NCI-H146 (cell line): ENCODE results near the gene TEX30.

Experiments
- DNase-seq: peaks from one replicate; lab custom pipeline; 2025; lab: John Stamatoyannopoulos, UW

The TEX30 gene

DNA sequence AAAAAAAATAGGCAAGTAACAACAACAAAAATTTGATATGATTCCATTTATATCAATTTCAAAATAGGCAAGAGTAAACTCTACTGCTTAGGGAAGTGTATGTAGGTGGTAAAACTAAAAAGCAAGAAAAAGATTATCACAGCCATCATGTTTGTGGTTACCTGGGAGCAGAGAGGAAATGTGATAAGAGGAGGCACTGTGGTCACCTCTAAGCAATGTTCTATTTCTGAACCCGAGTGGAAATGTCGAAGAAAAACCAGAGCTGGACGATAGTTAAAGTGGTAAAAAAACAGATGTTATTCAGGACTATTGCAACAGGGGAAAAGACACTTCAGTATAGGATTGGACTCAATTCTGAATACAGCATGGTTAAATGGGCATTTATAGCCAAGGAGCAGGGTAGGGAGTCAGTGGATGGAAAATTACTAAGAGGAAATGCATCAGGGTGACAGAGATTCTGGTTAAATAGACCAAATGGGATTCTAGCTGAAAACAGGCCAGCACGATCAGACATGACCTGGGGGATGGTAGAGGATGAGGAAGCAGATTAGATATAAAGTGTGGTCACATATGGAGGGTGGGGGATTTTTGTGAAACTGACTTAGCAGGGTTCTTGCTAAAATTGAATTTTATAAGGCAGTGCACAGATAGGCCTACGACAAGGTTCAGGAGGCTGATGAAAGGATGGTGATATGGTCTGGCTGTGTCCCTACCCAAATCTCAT lies 6.0 kb upstream of the TEX30 start:
- DNase-seq = no peak

DNA sequence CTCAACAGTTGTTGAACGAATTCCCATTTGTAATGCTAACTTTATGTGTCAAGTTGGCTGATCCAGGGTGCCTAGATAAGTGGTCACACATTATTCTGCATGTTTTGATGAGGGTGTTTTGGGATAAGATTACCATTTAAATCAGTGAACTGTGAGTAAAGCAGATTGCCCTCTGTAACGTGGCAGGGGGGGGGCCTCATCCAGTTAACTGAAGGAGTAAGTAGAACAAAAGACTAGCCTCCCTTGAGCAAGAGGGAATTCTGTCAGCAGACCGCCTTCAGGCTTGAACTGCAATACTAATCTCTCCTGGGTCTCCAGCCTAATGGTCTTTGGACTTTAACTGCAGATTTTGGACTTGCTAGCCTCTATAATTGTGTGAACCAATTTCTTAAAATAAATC lies 4.2 kb upstream of the TEX30 start:
- DNase-seq = no peak

DNA sequence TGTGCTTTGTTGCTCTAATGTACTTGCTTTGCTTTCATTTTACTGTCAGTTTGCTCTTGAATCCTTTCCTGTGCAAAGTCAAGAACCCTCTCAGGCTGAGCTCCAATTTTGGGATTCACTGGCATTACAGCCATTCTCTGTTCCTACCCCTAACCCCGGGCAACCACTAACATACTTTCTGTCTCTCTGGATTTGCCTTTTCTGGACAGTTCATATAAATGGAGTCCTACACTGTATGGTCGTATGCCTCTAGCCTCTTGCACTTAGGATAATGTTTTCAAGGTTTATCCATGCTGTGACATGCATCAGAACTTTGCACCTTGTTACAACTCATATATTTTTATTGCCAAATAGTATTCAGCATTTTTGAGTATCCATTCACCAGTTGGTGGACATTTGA lies 2.7 kb upstream of the TEX30 start:
- no peak for DNase-seq

DNA sequence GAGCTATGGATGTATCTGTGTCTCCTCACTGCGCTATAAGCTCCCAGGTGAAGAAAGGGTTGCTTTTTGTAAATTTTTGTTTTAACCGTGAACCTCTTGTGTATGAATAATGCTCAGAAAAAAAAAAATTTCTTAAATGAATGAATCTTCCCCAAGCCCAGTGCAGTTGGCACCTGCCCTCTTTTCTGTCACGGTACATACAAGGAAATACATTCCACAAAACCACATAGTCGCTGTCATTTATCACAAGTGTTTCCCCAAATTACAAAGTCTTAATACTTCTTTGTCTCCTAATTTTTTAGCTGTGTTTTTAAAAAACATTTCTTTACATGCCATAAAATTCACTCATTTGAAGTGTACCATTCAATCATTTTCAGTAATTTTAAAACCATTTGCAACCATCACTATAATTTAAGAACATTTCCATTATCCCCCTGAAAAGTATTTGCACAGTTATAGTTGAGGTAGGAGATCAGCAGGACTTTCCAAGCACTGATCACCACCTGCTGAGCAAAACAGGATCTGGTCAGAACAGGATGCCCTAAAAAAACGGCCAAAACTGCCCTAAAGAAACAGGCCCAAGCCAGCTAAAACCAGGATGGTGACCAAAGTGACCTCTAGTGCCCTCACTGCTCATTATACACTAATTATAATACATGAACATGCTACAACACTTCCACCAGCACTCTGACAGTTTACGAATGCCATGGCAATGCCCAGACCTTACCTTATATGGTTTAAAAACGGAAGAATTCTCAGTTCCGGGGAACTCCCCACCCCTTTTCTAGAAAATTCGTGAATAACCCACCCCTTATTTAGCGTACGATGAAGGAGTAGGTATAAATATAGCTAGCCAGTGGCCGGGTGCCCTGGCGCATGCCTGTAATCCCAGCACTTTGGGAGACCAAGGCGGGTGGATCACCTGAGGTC lies 1.3 kb upstream of the TEX30 start:
- DNase-seq = no peak

DNA sequence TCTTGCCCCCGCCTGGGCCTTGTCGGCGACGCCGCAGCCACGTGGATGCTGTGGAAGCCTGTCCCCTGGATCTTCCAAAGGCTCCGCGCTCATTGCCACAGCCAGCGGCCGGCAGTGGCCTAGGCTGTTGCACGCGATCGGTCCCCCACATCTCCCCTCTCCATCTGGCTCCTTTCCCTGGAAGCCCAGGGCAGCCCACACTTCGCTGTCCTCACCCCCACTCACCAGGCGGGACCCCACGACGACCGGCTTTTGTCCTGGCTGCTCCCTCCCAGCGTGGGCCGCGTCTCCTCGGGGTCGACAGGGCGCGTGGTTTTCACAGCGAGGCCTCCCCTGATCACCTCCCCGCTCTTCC lies 605 bp upstream of the TEX30 start:
- no peak for DNase-seq

DNA sequence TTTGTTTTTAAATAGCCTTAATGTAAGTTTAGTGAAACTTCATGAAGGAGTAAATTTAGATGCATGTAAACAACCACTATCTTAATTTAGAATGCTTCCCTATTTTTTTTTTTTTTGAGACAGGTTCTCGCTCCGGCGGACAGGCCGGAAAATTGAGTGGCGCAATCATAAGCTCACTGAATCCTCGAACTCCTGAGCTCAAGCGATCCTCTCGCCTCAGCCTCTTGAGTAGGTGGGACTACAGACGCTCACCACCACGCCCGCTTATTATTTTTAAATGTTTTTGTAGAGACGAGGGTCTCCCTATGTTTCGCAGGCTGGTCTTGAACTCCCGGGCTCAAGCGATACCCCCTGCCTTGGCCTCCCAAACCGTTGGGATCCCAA lies 1.6 kb downstream of the TEX30 start:
- DNase-seq = no peak

DNA sequence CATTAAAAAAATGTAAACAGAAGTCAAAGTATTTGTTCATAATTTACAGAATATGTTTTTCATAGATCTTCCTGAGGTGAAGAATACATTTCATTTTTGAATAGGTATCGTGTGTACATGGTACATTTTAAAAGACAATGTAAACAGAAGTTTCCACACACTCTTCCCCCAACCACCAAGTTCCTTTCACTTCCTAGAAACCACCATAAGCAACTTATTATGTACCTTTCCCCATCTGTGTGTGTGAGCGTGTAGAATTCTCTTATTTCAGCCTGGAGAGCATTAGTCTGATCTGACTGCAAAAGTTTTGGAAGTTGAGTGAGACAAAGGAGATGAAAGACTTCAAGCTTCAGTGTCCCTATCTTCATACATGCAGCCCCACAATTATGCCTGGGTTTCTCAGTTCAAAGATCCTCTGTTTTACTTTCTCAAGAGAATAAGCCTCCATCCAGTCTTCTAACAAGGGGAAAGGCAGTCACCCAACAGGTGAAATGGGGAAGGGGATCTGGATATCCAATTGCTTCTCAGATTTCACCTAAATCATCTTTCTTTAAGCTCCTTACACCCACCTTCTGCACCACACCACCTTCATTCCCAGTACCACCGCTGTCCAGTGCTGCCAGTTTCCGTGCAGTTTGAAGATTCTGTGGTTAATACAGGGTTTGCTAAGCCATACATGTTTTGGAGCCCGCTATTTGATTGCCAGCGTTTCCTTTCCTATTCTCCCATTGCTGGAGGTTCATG lies 2.1 kb downstream of the TEX30 start:
- no peak for DNase-seq

DNA sequence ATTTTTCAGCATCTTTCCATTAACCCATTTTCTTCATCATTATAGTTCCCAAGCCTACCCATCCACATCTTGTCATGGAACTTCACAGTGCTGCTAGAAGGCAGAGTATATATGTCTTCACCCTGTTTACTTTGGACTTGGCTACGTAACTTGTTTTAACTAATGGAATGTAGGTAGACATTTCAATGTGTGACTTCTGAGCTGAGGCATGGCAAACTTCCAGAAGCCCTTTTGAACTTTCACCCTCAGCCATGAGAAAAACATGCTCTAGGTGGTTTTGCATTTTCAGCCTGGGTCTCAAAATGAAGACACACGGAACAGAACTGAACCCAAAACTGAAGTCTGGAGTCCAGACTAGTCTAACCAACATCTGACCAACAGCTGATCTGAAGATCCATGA lies 3.2 kb downstream of the TEX30 start:
- no peak for DNase-seq

DNA sequence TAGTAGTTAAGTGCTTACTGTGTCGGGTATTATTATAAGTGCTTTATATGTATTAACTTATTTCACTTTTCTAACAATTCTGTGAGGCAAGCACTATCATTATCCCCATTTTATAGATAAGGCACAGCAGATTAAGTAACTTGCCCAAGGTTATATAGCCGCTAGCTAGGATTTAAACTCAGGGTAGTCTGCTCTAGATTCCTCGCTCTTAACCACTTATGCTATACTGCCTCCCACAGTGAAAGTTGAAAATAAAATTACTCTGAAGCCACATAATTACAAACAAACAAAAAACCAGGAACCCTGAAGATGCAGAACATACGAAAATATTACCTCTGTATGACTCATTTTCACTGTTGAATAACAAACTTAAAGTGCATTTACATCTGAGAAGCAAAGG lies 3.9 kb downstream of the TEX30 start:
- DNase-seq = no peak

DNA sequence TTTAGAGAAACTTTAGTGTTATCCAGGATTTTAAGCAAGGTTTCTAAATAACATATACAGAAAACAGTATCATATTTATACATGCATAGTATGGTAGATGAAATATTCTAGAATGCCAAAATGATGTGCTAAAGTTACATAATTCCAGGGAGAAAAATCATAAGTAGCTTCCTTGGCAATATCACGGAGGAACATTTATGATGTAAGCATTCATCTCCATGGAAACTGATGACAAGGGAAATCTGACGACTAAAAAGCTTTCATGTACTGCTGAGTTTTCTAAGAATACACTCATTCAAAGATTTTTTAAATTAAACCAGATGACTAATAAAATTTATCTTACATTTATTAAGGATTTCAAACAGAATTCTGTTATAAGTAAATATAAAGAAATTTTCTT lies 4.7 kb downstream of the TEX30 start:
- DNase-seq = no peak

DNA sequence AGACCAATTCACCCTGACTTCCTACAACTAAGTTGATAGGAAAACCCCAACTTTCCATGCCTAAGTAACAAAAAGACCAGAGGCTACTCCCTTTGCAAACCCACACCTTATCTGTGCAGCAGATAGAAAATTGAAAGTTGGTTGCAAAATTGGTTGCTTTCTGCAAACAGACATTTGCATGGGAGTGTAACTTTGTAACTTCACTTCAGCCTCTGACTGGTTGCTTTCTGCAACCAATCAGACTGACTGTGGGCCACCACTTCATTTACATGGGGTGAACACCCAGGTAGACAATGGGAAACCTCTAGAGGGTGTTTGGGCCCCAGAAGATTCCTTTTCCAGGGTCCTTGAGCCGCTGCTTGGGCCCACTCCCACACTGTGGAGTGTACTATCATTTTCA lies 9.8 kb downstream of the TEX30 start:
- DNase-seq = no peak

DNA sequence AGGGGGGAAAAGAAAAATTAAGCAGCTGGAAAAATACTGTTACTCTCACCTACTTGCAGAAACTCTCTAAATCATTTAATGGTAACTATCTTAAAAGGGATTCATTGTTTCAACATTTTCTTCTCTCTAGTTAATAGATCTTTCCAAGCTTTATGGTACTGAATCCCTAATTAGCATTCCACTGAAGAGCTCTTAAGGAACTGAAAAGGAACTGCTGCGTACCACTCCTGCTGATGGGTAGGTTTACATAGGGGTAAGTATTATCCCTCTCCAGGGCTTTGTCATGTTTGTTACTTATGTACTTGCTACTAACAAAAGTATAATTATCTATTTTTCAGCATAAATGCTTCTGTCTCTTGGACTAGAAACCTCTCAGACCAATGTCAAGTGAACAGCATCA lies 12.5 kb downstream of the TEX30 start:
- DNase-seq = no peak

DNA sequence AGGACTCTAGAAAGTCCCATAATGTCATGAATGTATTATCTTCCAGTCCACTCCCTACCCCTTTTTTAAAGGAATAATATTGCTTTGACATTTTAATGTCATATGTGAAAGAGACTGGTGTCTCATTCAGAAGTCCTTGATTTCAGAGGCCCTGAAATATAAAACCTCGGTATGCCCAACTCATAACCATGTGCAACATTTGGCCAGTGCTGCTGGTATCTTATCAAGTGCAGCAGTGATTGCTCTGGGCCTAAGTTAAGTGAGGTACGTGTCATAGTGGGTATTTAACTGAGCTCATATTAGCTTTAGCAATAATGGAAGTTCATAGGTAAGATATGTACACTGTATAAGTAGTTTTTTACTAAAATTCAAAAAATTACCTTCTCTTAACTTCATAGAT lies 14.7 kb downstream of the TEX30 start:
- DNase-seq = no peak

DNA sequence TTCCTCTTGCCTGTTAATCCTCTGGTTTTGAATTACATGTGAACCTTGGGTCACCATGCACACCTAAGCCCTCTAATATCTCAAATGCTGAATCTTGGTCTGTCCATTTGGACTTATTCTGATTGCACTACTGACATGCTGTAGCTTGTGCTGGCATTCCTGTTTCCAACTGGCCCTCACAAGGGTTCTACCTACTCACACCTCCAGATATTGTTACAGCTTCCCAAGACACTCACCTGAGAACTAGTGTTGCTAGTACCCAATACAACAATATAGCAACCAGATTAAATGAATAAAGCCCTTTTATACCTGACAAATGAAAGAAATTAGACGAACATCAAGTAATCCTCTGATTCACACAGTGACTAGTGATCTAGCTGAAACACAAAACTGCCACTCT lies 16.6 kb downstream of the TEX30 start:
- DNase-seq = no peak

DNA sequence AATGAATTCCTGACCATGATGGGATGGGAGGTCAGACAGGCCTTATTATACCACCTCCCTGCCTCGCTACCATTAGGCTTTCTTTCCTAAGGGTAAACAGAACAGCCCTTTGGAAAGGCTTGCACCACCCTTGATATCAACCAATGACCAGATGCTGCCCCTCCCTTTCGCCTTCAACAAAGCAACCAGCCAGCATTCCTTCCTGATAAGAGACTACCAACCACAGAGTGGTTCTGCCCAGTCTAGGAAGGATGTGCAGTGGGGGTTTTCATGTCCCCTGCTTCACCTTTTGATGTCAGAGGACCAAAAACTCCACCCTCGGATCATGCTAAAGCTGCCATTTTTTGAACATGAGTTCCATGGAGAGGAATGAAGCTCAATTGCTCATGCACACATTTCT lies 21.7 kb downstream of the TEX30 start:
- no peak for DNase-seq

DNA sequence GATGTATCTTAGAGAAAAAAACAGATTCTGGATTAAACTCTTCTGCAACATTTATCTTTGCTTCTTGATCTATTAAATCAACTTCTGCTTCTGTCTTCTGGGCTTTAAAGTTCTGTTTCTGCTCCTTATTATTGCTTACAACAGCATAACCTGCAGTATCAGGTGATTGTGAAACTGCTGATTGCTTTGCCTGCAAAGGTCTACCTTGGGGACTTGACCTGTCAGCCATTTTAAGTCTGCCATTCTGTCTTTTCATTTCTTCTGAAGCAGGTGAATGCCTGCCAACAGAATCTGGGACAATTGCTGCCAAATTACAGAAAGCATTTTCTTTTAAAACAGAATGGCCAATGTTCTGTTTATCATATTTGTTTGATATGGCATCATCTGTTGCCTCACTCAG lies 31.1 kb downstream of the TEX30 start:
- DNase-seq = no peak

DNA sequence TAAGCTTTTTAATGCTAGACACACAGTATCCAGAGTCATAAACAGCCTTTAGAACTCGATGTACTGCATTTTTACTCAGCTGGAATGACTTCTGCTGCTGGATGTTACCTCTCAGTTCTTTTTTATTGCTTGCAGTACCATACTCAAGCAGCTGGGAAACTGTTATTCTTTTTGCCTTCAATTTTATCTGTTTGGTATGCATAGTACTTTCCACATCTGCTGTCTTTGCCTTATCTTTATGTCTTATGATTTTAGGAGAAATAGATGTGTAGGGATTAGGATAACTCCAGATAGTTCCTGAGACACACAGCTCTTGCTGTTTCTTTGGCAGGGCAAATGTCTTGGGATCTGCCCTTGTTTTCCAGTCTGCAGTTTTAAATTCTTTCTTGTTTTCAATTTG lies 31.5 kb downstream of the TEX30 start:
- DNase-seq = no peak

DNA sequence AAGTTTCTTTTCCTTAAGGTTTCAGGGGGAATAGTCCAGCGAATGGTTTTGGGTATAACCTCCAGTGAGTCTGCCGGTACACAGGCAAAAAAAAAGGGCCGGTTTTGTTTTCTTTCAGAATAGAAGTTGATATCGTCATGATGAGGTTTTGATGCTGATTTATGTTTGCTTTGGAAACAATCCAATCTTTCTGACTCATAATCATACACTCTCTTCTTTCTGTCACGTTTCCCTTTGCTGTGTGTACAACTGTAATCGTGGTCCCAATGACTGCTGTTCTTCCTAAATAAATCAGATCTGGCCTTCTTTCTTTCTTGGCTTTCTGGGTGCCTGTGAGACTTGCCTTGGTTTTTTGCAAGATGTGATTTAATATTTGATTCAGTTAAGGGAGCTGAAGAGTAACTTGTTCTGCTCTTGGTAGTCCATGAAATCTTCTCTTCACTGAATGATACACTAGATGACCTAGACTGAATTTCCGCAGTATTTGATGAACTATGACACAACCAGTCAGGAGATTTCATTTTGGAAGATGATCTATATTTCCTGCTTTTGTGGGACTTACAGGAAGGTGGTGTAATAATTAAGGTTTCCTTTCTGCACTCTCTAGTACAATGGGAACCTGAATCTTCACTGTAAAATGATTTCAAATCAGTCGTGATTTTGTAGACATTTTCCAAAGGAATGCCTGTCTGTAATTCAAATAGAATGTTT lies 43.9 kb downstream of the TEX30 start:
- peak; percentile 16 for DNase-seq

DNA sequence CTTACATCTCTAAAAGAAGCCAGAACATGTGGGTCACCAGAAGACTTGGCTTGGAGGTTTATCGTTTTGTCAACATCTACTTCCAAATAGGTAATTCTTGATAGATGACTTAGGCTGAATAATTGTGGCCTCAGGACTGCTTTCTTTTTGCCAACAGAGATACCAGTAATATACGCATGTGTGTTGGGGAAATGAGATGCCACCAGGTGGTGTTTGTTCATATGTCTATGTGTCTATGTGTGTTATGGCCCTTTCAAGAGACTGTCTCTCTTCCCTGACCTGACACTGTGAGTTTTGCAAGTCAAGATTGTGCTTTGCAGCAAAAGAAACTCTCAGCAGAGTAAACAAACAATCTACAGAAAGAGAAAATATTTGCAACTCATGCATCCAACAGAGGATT lies 47.2 kb downstream of the TEX30 start:
- DNase-seq = no peak

DNA sequence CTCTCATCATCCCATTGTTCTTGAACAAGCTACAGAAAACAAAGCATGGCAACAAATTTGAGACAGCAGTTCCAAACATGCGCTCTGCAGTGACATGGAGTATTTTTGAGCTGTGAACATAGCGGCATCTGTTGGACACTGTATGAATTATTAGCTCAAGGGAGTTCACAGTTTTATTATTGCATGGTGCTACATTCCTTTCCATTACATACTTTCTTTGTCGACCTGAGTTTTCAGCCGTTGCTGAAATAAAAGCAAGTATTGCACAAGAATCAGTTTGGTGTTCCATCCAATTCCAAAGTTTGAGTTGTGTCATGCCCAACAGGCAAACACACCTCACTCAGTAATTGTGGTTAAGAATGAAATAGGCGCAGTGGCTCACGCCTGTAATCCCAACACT lies 48.7 kb downstream of the TEX30 start:
- DNase-seq = peak; percentile 27

DNA sequence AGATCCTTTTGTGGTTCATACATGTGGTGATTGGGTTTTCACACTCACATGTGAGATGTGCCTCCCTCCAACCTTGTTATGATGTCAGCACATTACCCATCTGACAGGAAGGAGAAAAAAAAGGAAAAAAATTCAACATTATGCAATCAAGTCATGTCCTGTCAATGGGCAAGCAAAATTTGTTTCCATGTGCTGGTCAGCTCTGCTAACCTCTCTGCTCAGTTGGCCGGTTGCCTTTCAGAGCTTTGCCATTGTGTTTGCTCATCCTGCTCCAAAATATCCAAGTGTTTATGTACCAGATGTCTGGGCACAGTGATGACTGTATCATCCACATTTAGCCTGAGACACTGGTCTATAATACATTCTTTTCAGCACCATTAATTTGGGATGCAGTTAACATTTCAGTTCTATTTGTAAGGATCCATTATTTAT lies 51.8 kb downstream of the TEX30 start:
- no peak for DNase-seq

DNA sequence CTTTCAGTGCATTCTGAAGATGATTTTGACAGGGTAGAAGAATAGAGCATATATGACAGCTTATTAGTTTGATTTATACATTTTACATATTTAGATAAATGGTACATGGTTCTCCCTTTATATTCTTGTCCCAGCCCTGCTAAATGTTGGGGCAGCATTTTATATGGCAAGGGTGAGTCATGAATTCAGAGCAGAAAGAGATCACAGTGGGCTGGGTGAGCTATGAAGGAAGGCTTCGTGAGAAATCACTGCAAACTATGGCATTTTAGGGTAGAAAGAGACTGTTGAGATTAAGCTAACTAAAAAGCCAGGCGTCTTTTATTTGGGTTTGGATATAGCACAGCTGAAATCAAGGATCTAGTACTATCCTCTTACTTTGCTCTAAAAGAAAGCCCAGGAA lies 54.8 kb downstream of the TEX30 start:
- DNase-seq = no peak
